ENCODE measurements around the gene UTF1. TPM values are rescaled to one million over a fixed set of nuclear protein-coding genes. Genes with fewer than 3 reads are reported as not detected.
A peak's percentile ranks its signal among the peaks of the same experiment; 100 is the strongest.

The UTF1 gene
- total RNA-seq, 4 donors from 2014 or later: not detected

DNA sequence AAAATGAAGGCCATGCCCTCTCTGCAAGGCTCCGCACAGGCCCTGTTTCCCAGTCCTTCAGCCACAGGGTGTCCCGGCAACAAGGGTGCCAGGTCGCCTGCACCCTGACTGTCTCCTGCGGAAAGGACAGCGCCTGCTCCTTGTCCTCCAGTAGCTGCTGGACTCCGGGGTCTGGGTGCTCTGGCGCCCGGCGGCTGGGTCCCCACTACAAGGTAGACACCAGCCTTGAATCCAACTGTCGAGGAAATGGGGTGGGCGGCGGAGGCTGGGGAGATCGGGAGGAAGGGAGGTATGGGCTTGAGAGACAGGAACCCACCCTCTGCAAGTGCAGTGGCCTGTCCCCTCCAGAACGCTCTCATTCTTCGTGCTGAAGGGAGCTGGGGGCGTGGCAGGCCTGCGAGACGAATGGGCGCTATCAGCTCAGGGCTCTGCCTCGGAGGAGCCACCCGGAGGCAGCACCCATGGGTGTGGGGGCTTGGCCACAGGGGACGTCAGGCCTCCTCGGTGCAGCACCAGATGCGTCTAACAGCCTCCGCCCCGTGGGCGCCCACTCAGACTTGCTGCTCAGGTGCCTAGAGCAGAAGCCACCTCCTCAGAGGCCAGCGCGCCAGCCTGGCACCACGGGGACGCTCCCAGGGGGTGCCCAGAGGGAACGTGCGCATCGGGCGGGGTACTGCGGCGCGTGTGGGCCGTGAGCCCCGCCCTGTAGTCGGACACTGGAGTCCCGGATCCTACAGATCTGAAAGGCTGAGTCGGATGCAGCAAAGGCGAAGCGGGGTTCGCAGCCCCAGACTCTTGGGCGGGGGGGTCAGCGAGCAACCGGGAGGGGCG, 31.1 kb downstream of the UTF1 start:
- no peaks in the 10 kb centered on the region for H3K36me3 ChIP-seq
- intact Hi-C loops (cut with DNase I): loop anchor here (5.0 kb wide), 1 partner anchor 51 kb away; no protein-coding TSS in a partner anchor
- H3K4me3 ChIP-seq (replicated peaks in 1 of 3): peak overlapping the region; percentile 71 to 89 (median 84)
- H3K4me1 ChIP-seq: peaks cover 17 to 42% of the 10 kb centered on the region in 2 donors
- DNase-seq: peak; percentile 72 to 76
- TF ChIP-seq, protein P1, sequence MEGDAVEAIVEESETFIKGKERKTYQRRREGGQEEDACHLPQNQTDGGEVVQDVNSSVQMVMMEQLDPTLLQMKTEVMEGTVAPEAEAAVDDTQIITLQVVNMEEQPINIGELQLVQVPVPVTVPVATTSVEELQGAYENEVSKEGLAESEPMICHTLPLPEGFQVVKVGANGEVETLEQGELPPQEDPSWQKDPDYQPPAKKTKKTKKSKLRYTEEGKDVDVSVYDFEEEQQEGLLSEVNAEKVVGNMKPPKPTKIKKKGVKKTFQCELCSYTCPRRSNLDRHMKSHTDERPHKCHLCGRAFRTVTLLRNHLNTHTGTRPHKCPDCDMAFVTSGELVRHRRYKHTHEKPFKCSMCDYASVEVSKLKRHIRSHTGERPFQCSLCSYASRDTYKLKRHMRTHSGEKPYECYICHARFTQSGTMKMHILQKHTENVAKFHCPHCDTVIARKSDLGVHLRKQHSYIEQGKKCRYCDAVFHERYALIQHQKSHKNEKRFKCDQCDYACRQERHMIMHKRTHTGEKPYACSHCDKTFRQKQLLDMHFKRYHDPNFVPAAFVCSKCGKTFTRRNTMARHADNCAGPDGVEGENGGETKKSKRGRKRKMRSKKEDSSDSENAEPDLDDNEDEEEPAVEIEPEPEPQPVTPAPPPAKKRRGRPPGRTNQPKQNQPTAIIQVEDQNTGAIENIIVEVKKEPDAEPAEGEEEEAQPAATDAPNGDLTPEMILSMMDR (IDR thresholded peaks at IDR 0.05): no peak
- TF ChIP-seq POLR2A (IDR thresholded peaks at IDR 0.05): no peak
- H3K27ac ChIP-seq: peak overlapping the region; percentile 74 to 84 (median 80)
- no peaks in the 10 kb centered on the region for H3K9me3 ChIP-seq
- WGBS, 2 donors: 0 to 33% methylated on average over 1 to 26 of the region's 50 CpGs
- no peaks in the 10 kb centered on the region for H3K27me3 ChIP-seq

DNA sequence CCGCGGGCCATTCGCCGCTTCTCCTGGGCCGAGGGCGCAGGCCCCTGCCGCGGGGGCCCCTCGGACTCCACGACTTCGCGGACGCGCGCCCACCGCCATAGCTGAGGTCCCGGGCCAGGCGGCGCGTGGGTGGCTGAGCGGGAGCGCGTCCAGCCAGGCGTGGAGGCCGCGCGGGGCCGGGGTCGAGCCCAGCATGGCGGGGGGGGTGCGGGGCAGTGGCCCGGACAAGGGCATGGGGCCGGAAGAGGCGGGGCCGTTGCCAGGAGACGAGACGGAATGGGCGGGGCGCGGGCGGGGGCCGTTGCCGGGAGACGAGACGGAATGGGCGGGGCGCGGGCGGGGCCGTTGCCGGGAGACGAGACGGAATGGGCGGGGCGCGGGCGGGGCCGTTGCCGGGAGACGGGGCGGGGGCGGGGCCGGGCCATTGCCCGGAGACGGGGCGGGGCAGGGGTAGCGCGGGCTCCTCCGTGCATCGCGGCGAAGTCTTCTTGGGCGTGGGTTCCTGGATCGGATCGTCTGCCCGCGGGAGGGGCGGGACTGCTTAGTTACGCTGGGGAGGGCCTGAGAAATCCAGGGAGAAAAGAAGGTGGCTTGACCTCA, 31.8 kb downstream of the UTF1 start:
- TF ChIP-seq POLR2A (IDR thresholded peaks at IDR 0.05): peak in 1 of 2 donors; percentile 62
- TF ChIP-seq, protein P1 (IDR thresholded peaks at IDR 0.05): no peak
- Histone ChIP-seq H3K27ac (peak overlapping the region; percentile 74 to 84 (median 80)), H3K9me3 (no peaks in the 10 kb centered on the region), H3K4me3 (replicated peaks in 1 of 3) (peak overlapping the region; percentile 71 to 89 (median 84)), H3K4me1 (peaks cover 17 to 42% of the 10 kb centered on the region in 2 donors), H3K27me3 (no peaks in the 10 kb centered on the region), H3K36me3 (no peaks in the 10 kb centered on the region)
- intact Hi-C loops (cut with DNase I): loop anchor here (5.0 kb wide), 1 partner anchor 50 kb away; no protein-coding TSS in a partner anchor
- DNase-seq: peak; percentile 86 to 89
- WGBS, 2 donors: 0 to 5% methylated on average over 16 to 28 of the region's 79 CpGs

DNA sequence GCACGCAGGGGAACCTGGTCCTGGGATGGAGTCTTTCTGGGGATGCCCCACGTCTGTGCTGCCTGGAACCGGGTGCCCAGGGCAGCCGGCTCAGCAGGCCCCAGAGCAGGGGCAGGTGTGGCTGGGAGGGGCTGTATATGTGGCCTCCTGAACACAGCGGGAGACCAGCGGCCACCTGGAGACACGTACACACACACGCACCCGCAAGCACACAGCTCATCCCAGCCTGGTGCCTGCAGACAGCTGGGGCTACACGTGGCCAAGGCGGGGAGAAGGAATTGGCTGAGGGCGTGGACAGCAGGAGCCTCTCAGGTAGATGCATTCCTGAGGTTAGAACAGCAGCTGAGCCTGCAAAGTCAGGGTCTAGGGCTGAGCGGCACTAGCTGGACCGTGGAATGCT, 32.7 kb downstream of the UTF1 start:
- Histone ChIP-seq H3K4me1 (peaks cover 14 to 34% of the 10 kb centered on the region in 2 donors), H3K36me3 (no peaks in the 10 kb centered on the region), H3K9me3 (no peaks in the 10 kb centered on the region), H3K4me3 (replicated peaks in 1 of 3) (no peak overlapping the region), H3K27ac (no peak overlapping the region), H3K27me3 (no peaks in the 10 kb centered on the region)
- peak in 1 of 2 donors; percentile 31 for DNase-seq
- intact Hi-C loops (cut with DNase I): loop anchor here (5.0 kb wide), 1 partner anchor 50 kb away; no protein-coding TSS in a partner anchor
- TF ChIP-seq POLR2A (IDR thresholded peaks at IDR 0.05): no peak
- TF ChIP-seq, protein P1 (IDR thresholded peaks at IDR 0.05): no peak
- 73 to 90% methylated on average over 6 to 11 of the region's 14 CpGs for WGBS, 2 donors

DNA sequence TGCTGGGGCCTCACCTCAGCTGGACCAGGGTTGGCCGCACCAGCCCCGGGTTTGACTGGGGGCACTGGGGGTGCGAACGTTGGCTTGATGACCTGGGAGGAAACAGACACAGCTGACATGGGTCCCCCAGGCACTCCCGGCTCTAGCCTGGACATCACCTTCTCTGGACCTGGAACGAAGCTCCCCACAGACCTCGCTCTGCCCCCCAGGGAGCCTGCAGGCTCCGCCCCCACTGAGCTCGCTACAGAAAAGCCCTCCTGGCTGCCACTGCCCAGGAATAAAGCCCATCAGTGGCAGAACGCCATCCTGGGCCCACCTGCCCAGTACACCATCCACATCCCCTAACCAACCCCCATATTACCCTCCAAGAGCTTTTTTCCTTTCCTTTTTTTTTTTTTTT, 33.7 kb downstream of the UTF1 start:
- H3K27ac ChIP-seq: no peak overlapping the region
- no peak for DNase-seq
- 90 to 91% methylated on average over 6 of the region's 10 CpGs for WGBS, 2 donors
- H3K9me3 ChIP-seq: no peaks in the 10 kb centered on the region
- TF ChIP-seq POLR2A (IDR thresholded peaks at IDR 0.05): no peak
- TF ChIP-seq, protein P1 (IDR thresholded peaks at IDR 0.05): no peak
- H3K36me3 ChIP-seq: no peaks in the 10 kb centered on the region
- intact Hi-C loops (cut with DNase I): loop anchor here (5.0 kb wide), 1 partner anchor 49 kb away; no protein-coding TSS in a partner anchor
- H3K27me3 ChIP-seq: no peaks in the 10 kb centered on the region
- no peak overlapping the region for H3K4me3 ChIP-seq (replicated peaks in 1 of 3)
- H3K4me1 ChIP-seq: peaks cover 4 to 24% of the 10 kb centered on the region in 2 donors
